GM06990 (cell line): ENCODE measurements around the gene CYB5B.

Source experiments
- DNase-seq: peaks from one replicate; pipeline ENCODE4 v3.0.0-alpha.2; 2011; ENCODE audit not compliant: insufficient read length; ENCODE audit errors: extremely low read depth
- H3K27me3 ChIP-seq: replicated peaks from 2 replicates; pipeline ENCODE4 v1.6.0; 2011; ENCODE audit warnings: low read length; ENCODE audit not compliant: control insufficient read depth, insufficient read depth
- H3K36me3 ChIP-seq: 2 replicates; pipeline ENCODE4 v1.5.1; 2011; ENCODE audit warnings: low read length; ENCODE audit not compliant: control insufficient read depth, insufficient read depth
- H3K4me3 ChIP-seq: replicated peaks from 2 replicates; pipeline ENCODE4 v1.5.1; 2011; ENCODE audit warnings: low read depth, mild to moderate bottlenecking, control low read depth, low read length
- CTCF ChIP-seq: IDR thresholded peaks from 2 replicates; pipeline ENCODE4 v1.5.1; 2011; ENCODE audit warnings: low read length, control low read depth, mild to moderate bottlenecking, inconsistent platforms; ENCODE audit not compliant: insufficient read depth, poor library complexity, severe bottlenecking

The CYB5B gene

GRCh38 chr16:69477546-69477945, 53.1 kb downstream of the CYB5B start:
- no peak for TF ChIP-seq CTCF
- no peak for DNase-seq
- no peaks in the 10 kb centered on the region for H3K27me3 ChIP-seq
- H3K4me3 ChIP-seq: no peak overlapping the region
- H3K36me3 ChIP-seq: no peaks in the 10 kb centered on the region

GRCh38 chr16:69478685-69479084, 54.3 kb downstream of the CYB5B start:
- no peak for TF ChIP-seq CTCF

GRCh38 chr16:69479775-69480174, 55.4 kb downstream of the CYB5B start:
- H3K27me3 ChIP-seq: no peaks in the 10 kb centered on the region
- no peaks in the 10 kb centered on the region for H3K36me3 ChIP-seq
- DNase-seq: no peak
- no peak for TF ChIP-seq CTCF
- no peak overlapping the region for H3K4me3 ChIP-seq

More at GRCh38 chr16:69478685-69479084, 54.3 kb downstream of the CYB5B start:
- DNase-seq: no peak
- Histone ChIP-seq H3K27me3 (no peaks in the 10 kb centered on the region), H3K36me3 (no peaks in the 10 kb centered on the region), H3K4me3 (no peak overlapping the region)

GRCh38 chr16:69481901-69482341, 57.5 kb downstream of the CYB5B start:
- no peak for TF ChIP-seq CTCF
- no peak for DNase-seq

GRCh38 chr16:69482410-69482991, 58.1 kb downstream of the CYB5B start:
- no peak overlapping the region for H3K4me3 ChIP-seq
- no peak for DNase-seq
- no peaks in the 10 kb centered on the region for H3K27me3 ChIP-seq
- TF ChIP-seq CTCF: no peak
- H3K36me3 ChIP-seq: no peaks in the 10 kb centered on the region

More at GRCh38 chr16:69481901-69482341, 57.5 kb downstream of the CYB5B start:
- H3K4me3 ChIP-seq: no peak overlapping the region
- no peaks in the 10 kb centered on the region for H3K27me3 ChIP-seq
- no peaks in the 10 kb centered on the region for H3K36me3 ChIP-seq

- no peaks in the 10 kb centered on the region for H3K36me3 ChIP-seq
- H3K27me3 ChIP-seq: no peaks in the 10 kb centered on the region
- TF ChIP-seq CTCF: no peak
- no peak for DNase-seq
- H3K4me3 ChIP-seq: no peak overlapping the region
These were observed 59.2 kb downstream of the CYB5B start for GRCh38 chr16:69483611-69484010.
